NCI-H524 treated with DMSO at 0.1 percent for 48 hours (cell line): ENCODE results near the gene ZNF618.

Experiments used
- DNase-seq: peaks from one replicate; lab custom pipeline; 2025; lab: John Stamatoyannopoulos, UW

ZNF618 gene

GRCh38 chr9:113934829-113935676 is 58.9 kb downstream of the ZNF618 start:
- no peak for DNase-seq

DNA sequence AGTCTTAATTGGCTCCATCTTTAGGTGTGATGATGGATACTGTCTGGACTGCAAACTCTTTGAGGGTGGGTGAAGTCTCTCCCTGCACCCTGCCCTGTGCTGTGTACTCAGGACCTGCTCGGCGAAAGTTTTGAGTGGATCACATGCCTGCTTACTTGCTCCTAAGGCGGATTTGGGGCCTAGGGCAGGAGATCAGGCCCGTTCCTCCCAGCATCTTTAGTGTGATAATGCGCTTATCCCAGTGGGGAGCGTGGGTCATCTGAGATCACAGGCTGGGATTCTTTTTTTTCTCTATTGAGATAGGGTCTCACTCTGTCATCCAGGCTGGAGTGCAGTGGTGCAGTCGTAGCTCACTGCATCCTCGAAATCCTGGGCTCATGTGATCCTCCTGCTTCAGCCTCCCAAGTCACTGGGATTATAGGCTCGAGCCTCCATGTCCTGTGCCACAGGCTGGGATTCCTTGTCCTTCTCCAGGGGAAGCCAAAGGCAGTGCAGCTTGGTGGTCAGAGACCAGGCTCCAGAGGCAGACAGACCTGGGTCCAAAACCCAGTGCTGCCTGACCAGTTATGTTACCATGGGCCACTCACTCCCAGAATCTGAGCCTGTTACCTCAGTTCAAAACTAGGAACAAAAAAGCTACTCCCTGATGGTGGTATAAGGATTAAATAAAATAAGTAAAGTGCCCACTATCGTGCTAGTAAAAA is 59.7 kb downstream of the ZNF618 start:
- DNase-seq = no peak

DNA sequence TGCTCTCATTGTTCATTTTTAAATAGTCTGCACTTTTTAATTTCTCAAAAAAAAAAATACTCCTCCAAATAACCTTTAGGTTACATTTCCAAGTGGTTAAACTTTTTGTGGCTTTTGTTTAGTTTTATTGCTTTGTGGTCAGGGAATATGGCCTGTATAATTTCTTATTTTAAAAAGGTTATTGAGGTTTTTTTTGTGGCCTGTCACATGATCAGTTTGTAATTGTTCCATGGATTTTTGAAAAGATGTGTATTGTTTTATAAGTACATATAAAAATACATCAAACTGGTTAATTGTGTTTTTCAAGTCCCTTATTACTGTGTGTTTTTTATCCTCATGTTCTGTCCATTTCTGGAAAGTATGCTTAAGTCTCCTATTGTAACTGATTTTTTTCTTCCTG is 64.0 kb downstream of the ZNF618 start:
- no peak for DNase-seq

DNA sequence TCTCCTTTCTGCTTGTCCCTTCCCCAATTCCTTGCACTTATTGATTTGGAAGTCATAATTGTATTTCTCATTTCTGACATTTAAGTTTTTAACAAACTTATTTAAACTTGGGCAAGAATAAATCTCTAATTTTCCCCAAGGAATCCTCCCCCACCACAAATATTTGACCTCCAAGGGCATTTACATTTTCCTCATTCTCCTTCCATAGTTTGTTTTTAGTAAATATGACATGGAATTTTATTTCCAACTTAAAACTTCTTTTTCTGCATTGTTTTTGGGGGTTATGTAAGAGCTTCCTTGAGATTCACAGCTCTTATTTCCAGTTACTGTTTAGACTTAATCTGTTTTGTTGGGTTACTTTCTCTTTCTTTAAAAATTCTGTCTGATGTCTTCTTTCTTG is 64.9 kb downstream of the ZNF618 start:
- no peak for DNase-seq

DNA sequence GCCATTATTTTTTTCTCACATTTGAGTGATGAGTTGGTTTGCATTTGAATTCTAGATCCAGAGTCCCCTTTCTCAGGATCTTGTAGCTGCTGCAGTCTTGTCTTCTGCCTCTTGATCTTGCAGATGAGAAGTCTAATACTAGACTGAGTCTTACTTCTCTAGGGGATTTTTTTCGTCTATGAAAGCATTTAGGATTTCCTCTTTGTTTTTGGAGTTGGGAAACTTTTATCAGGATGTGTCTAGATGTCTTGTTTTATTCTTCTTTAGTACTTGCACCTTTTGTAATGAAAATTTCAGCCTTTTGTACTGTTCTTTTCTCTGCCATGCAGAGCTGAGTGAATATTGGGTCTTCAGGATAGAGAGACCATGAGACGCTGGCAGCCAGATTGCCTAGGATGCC is 65.4 kb downstream of the ZNF618 start:
- DNase-seq = no peak

GRCh38 chr9:113943112-113944009 is 67.3 kb downstream of the ZNF618 start:
- no peak for DNase-seq

GRCh38 chr9:113945784-113946183 is 69.7 kb downstream of the ZNF618 start:
- no peak for DNase-seq

DNA sequence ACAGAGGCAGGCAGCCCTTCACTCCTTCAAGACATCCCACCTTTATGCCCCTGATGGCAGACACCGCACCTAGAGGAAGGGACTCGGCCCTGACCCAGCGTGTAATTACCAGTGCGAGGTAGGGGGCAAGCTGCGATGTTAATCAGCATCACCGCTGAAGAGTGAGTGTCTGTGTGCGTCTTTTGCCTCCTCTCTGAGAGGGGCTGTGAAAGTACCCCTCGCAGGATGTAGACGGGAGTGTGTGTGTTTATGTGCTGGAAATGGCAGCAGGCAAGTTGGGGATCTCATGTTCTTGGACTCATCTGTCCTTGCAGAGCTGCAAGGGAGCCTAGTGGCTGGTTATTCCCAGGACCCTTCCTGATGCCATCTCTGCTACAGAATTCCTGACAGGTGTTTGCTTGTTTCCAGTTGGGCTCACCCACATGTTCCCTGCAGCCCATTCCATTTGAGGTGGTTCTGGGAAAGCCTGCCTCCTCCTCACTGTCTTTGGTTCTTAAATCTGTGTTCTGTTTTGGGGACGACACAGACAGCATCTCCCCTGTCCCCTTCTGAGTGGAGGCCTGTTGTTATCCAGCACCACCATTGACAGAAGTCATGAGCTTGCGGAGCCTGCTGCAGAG is 70.5 kb downstream of the ZNF618 start:
- DNase-seq = no peak

DNA sequence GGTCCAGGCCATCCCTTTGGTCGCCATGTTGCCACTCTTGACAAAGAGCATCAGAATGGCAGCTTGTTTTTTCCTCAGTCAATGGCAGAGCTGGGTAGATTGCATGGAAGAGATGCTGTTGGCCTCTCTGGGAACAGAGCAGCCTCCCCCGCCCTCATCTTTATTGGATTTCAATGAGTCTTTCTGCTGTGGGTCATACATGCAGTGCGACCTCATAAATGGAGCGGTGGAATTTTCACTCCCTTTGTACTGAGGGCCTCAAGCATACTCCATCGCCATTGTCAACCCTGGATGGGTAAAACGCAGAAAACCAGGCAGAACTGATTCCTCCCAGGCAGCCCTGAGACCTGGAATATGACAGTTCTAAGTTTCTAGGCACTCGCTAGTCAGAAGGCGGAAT is 71.8 kb downstream of the ZNF618 start:
- no peak for DNase-seq

- no peak for DNase-seq
Observed at GRCh38 chr9:113948891-113949570, 72.9 kb downstream of the ZNF618 start.

DNA sequence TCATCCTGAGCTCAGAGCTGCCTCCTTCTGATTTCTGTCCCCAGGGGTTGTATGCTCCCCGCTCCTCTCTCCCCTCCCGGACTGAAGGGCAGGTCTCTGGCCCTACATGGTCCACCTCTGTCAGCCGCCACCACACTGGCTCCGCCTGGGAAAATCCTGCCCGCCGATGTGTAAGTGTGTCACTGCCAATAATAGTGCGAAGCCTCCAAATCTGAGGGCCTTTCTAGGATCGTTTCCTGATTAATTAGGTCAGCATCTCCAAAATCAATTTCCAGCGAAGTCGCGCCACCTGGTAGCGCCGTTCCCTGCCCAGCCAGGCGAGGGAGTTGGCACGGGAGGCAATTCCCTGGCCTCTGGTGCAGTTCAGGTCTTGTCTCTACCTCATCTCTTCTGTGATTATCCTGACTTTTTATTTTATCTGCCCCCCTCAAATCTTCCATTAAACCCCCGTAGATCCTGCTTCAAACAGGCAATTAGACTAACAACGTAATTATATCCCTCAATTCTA is 73.5 kb downstream of the ZNF618 start:
- no peak for DNase-seq

GRCh38 chr9:113950195-113951031 is 74.3 kb downstream of the ZNF618 start:
- DNase-seq = no peak

GRCh38 chr9:113951032-113951372 is 74.9 kb downstream of the ZNF618 start:
- DNase-seq = no peak

GRCh38 chr9:113952676-113953075 is 76.6 kb downstream of the ZNF618 start:
- DNase-seq = no peak

- DNase-seq = no peak
Observed at GRCh38 chr9:113953531-113953930, 77.4 kb downstream of the ZNF618 start.

DNA sequence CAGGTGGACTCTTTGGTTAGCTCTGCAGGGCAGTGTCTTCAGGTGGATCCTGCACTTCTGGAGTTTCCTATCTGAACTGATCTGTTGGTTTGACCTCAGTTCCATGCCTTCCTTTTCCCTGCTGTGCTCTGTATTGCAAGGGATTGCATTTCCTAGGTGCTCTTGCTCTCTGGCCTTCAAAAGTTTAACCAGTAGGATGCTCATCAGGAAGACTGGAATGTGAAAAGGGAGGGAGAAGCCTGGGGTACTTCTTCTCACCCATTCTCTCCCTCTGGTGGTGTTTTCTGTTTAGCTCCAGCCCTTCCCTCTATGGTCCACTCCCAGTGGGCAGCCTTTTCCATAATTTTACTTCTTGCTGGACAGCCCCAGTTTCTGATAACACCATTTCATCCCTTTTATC is 78.5 kb downstream of the ZNF618 start:
- no peak for DNase-seq

GRCh38 chr9:113955076-113955752 is 79.1 kb downstream of the ZNF618 start:
- no peak for DNase-seq

GRCh38 chr9:113956901-113957300 is 80.8 kb downstream of the ZNF618 start:
- DNase-seq = no peak

DNA sequence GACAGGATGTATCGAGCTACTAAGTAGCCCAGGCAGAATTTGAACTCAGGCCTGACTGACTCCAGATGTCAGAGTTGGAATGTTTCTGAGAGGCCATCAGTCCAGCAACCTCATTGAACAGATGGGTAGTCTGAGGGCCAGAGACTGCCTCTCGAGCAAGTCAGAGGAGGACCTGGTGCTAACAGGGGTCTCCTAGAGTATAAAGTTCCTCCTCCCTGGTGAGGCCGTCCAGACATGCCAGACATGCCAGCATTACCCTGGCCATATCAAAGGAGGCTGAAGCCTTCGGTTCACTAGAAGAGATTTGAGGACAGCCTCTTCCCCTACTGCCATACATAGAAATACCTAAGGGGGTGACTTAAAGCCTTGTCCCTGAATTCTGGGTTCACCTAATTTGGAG is 81.2 kb downstream of the ZNF618 start:
- no peak for DNase-seq

DNA sequence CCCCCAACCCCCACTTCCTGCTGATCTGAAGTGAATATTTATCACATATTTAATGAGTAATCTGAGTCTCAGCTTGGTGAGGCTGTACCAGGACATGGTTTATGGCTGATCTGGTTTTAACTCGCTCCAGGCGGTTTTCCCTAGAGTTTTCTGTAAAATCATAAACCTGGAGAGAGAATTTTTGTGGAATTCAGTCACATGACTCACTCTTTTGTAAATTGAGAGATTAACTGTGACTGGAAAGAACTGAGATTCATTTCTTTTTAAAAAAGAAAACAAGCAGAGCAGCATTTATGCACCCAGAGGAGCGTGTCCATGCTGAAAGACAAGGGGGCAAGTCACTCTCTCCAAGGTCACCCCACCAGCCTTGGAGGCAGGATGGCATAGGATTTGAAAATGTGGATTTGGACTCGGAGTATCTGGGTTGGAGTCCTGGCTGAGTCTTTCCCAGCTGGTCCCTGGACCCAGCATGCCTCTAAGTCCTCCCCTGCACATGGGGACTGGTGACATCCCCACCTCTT is 81.8 kb downstream of the ZNF618 start:
- DNase-seq = no peak
